Parathyroid adenoma (tissue), 2 donors: ENCODE data around the gene NR2C2.

Experiments
- H2AFZ ChIP-seq: fragments of 300-600 bp; sonication (generic); one replicate; pipeline ENCODE4 v1.7.0; 2017; ENCODE audit warnings: antibody characterized with exemption, mild to moderate bottlenecking
- H3K27ac ChIP-seq: fragments of 300-600 bp; sonication (generic); one replicate; pipeline ENCODE4 v1.7.0; 2017
- H3K27me3 ChIP-seq: fragments of 300-600 bp; sonication (generic); one replicate; pipeline ENCODE4 v1.7.0; 2017; ENCODE audit warnings: low read length; ENCODE audit not compliant: control insufficient read depth, insufficient read depth
- H3K36me3 ChIP-seq: fragments of 300-600 bp; sonication (generic); one replicate; pipeline ENCODE4 v1.7.0; 2017; ENCODE audit warnings: low read length; ENCODE audit not compliant: control insufficient read depth, insufficient read depth
- H3K4me1 ChIP-seq: fragments of 300-600 bp; sonication (generic); one replicate; pipeline ENCODE4 v1.7.0; 2017; ENCODE audit warnings: control low read depth
- H3K4me2 ChIP-seq: fragments of 300-600 bp; sonication (generic); one replicate; pipeline ENCODE4 v1.7.0; 2017; ENCODE audit warnings: low read length
- H3K4me3 ChIP-seq: fragments of 300-600 bp; sonication (generic); one replicate; pipeline ENCODE4 v1.7.0; 2017; ENCODE audit warnings: low read depth, low read length
- H3K79me2 ChIP-seq: fragments of 300-600 bp; sonication (generic); one replicate; pipeline ENCODE4 v1.7.0; 2017; ENCODE audit warnings: control low read depth
- H3K9ac ChIP-seq: fragments of 300-600 bp; sonication (generic); one replicate; pipeline ENCODE4 v1.7.0; 2017; ENCODE audit warnings: mild to moderate bottlenecking
- H3K9me3 ChIP-seq: fragments of 300-600 bp; sonication (generic); one replicate; pipeline ENCODE4 v1.7.0; 2017; ENCODE audit warnings: low read length; ENCODE audit not compliant: control insufficient read depth
- CTCF ChIP-seq: fragments of 300-600 bp; sonication (generic); IDR thresholded peaks from one replicate; pipeline ENCODE4 v1.7.0; 2017; ENCODE audit warnings: antibody characterized with exemption, mild to moderate bottlenecking
- donor health status: primary hyperparathyroidism.

NR2C2 gene

GRCh38 chr3:15043408-15044171 lies 96.2 kb downstream of the NR2C2 start:
- Histone ChIP-seq H3K4me2 (no peak overlapping the region), H3K27ac (no peak overlapping the region), H3K4me3 (no peak overlapping the region), H3K9ac (no peak overlapping the region), H3K79me2 (no peaks in the 10 kb centered on the region), H3K4me1 (peaks cover 2% of the 10 kb centered on the region), H3K9me3 (no peaks in the 10 kb centered on the region), H3K27me3 (no peaks in the 10 kb centered on the region), H3K36me3 (no peaks in the 10 kb centered on the region), H2AFZ (no peak overlapping the region)
- TF ChIP-seq CTCF: no peak

- H2AFZ ChIP-seq: no peak overlapping the region
- H3K4me2 ChIP-seq: no peak overlapping the region
- H3K4me3 ChIP-seq: no peak overlapping the region
- H3K36me3 ChIP-seq: no peaks in the 10 kb centered on the region
- H3K4me1 ChIP-seq: peaks cover 2% of the 10 kb centered on the region
- no peaks in the 10 kb centered on the region for H3K27me3 ChIP-seq
- no peak for TF ChIP-seq CTCF
- H3K79me2 ChIP-seq: no peaks in the 10 kb centered on the region
- H3K27ac ChIP-seq: no peak overlapping the region
- H3K9me3 ChIP-seq: no peaks in the 10 kb centered on the region
- no peak overlapping the region for H3K9ac ChIP-seq
These were observed 96.9 kb downstream of the NR2C2 start for GRCh38 chr3:15044326-15044725.

DNA sequence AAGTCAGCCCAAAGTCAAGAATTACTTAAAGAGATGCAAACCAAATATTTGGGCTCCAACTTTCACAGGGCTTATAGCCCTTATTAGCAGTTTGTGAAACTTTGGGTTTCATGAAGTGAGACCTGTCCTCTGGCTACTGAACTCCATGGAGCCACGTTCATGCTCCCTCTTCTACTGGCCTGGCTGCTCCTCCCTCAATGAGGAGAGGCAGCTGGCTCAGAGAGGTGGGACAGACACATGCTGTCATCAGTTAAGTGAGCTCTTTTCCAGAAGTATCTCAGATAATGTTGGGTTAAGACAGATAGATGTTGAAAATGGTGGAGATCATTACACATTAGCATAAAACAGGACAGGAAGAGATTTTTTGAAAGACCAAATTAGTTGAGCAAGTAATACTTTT lies 98.3 kb downstream of the NR2C2 start:
- no peaks in the 10 kb centered on the region for H3K36me3 ChIP-seq
- H3K4me3 ChIP-seq: no peak overlapping the region
- H3K27me3 ChIP-seq: no peaks in the 10 kb centered on the region
- H3K4me2 ChIP-seq: no peak overlapping the region
- H3K79me2 ChIP-seq: no peaks in the 10 kb centered on the region
- TF ChIP-seq CTCF: no peak
- no peak overlapping the region for H2AFZ ChIP-seq
- no peak overlapping the region for H3K9ac ChIP-seq
- H3K9me3 ChIP-seq: no peaks in the 10 kb centered on the region
- no peak overlapping the region for H3K27ac ChIP-seq
- H3K4me1 ChIP-seq: peaks cover 2% of the 10 kb centered on the region

- Histone ChIP-seq H3K36me3 (no peaks in the 10 kb centered on the region), H3K9ac (no peak overlapping the region), H2AFZ (no peak overlapping the region), H3K4me3 (no peak overlapping the region), H3K27me3 (no peaks in the 10 kb centered on the region), H3K9me3 (no peaks in the 10 kb centered on the region), H3K79me2 (no peaks in the 10 kb centered on the region), H3K4me1 (peaks cover 2% of the 10 kb centered on the region), H3K4me2 (no peak overlapping the region), H3K27ac (no peak overlapping the region)
- TF ChIP-seq CTCF: no peak
These were observed 102.2 kb downstream of the NR2C2 start for GRCh38 chr3:15049584-15049983.
